Upper lobe of right lung (tissue), 1 donor: ENCODE results near the gene SH3D19. TPM values are rescaled to one million over a fixed set of nuclear protein-coding genes. Genes with fewer than 3 reads are reported as not detected.
"Not testable (repeated sequence)": the region's sequence is repeated elsewhere in the genome, so short reads cannot be mapped to it uniquely, and the experiment has no call there.

Experiments
- ATAC-seq: fragments of 200-7000 bp; cut with Tn5 transposase; one replicate; pipeline ENCODE4 v1.9.1; 2020; ENCODE audit warnings: mild to moderate bottlenecking, moderate library complexity
- DNase-seq: peaks from one replicate; pipeline ENCODE4 v3.0.0-alpha.2; 2020
- H3K27ac ChIP-seq: fragments of 200-600 bp; one replicate; pipeline ENCODE4 v1.8.0; 2022
- H3K27me3 ChIP-seq: fragments of 200-600 bp; one replicate; pipeline ENCODE4 v1.8.0; 2022; ENCODE audit warnings: mild to moderate bottlenecking
- H3K36me3 ChIP-seq: fragments of 200-600 bp; one replicate; pipeline ENCODE4 v1.8.0; 2022
- H3K4me1 ChIP-seq: fragments of 200-600 bp; one replicate; pipeline ENCODE4 v1.8.0; 2022
- H3K4me3 ChIP-seq: fragments of 200-600 bp; one replicate; pipeline ENCODE4 v1.8.0; 2022; ENCODE audit warnings: mild to moderate bottlenecking
- H3K9me3 ChIP-seq: fragments of 200-600 bp; one replicate; pipeline ENCODE4 v1.8.0; 2022
- intact Hi-C: fragments of 100-400 bp; cut with DNase I; formaldehyde crosslinking; loops from one replicate; pipeline ENCODE4 v1.11.0; 2022
- total RNA-seq: library from RNA; stranded (reverse); fragmentation: NEBNext Ultra II Directional; extraction: Animal tissue kit (Norgen Biotek cat#: 25700); gene quantifications from one replicate; pipeline ENCODE4 v1.2.1, GENCODE V29; 2021
- TF ChIP-seq, protein P1 (sequence below): fragments of 200-600 bp; IDR thresholded peaks from one replicate; pipeline ENCODE4 v1.8.0; 2022; ENCODE audit warnings: antibody characterized with exemption
- donor health status: DM: no; HTN: yes; CAD: no; lungs with severe emphysema.

Gene SH3D19
- total RNA-seq, 1 donor from 2014 or later: 125 TPM

DNA sequence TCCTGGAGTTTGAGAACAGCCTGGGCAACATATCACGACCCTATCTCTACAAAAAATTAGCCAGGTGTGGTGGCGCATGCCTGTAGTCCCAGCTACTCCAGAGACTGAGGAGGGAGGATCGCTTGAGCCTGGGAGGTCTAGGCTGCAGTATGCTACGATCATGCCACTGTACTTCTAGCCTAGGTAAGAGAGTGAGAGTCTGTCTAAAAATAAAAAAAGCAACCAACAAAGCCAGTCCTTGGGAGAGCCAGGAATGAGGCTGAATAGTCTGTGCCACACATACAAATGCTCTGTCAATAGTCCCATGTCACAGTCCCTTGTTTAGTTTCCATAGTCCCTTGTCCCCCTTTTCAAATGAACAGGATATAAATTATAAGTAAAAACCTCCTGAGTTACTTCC lies 67.7 kb downstream of the SH3D19 start:
- Histone ChIP-seq H3K4me3 (no peak overlapping the region), H3K4me1 (no peaks in the 10 kb centered on the region), H3K36me3 (no peaks in the 10 kb centered on the region), H3K9me3 (no peaks in the 10 kb centered on the region), H3K27ac (no peak overlapping the region), H3K27me3 (no peaks in the 10 kb centered on the region)
- intact Hi-C loops: no loop called here
- TF ChIP-seq, protein P1, sequence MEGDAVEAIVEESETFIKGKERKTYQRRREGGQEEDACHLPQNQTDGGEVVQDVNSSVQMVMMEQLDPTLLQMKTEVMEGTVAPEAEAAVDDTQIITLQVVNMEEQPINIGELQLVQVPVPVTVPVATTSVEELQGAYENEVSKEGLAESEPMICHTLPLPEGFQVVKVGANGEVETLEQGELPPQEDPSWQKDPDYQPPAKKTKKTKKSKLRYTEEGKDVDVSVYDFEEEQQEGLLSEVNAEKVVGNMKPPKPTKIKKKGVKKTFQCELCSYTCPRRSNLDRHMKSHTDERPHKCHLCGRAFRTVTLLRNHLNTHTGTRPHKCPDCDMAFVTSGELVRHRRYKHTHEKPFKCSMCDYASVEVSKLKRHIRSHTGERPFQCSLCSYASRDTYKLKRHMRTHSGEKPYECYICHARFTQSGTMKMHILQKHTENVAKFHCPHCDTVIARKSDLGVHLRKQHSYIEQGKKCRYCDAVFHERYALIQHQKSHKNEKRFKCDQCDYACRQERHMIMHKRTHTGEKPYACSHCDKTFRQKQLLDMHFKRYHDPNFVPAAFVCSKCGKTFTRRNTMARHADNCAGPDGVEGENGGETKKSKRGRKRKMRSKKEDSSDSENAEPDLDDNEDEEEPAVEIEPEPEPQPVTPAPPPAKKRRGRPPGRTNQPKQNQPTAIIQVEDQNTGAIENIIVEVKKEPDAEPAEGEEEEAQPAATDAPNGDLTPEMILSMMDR: no peak
- no peak for ATAC-seq
- no peak for DNase-seq

DNA sequence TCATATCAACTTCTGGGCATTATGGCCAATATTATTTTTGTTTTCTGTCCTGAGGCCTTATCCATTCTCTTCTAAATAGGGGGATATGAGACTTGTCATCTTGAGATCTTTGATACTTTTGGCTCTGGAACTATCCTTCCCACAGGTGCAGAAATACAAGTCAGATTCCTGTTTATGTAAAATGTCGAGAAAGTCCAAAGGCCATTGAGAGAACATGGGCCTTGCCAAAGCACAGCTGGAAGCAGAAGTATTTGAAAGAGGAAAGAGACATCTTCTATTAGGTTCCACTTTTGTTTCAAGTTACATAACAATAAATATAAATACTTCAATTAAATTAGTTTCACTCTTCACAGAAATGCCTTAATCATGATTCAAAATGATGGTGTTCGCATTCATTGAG lies 69.3 kb downstream of the SH3D19 start:
- no peak for ATAC-seq
- no peak for DNase-seq
- Histone ChIP-seq H3K36me3 (no peaks in the 10 kb centered on the region), H3K27ac (no peak overlapping the region), H3K27me3 (no peaks in the 10 kb centered on the region), H3K9me3 (no peaks in the 10 kb centered on the region), H3K4me1 (no peaks in the 10 kb centered on the region), H3K4me3 (no peak overlapping the region)
- TF ChIP-seq, protein P1: no peak
- intact Hi-C loops: no loop called here

GRCh38 chr4:151255680-151256079 lies 69.7 kb downstream of the SH3D19 start:
- H3K4me1 ChIP-seq, H3K27ac ChIP-seq, H3K9me3 ChIP-seq, DNase-seq, H3K36me3 ChIP-seq, H3K27me3 ChIP-seq, H3K4me3 ChIP-seq, ATAC-seq, intact Hi-C loops: not testable (repeated sequence)

DNA sequence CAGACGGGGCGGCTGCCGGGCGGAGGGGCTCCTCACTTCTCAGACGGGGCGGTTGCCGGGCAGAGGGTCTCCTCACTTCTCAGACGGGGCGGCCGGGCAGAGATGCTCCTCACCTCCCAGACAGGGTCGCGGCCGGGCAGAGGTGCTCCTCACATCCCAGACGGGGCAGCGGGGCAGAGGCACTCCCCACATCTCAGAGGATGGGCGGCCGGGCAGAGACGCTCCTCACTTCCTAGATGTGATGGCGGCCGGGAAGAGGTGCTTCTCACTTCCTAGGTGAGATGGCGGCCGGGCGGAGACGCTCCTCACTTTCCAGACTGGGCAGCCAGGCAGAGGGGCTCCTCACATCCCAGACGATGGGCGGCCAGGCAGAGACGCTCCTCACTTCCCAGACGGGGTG lies 70.2 kb downstream of the SH3D19 start:
- H3K27me3 ChIP-seq, DNase-seq, ATAC-seq, H3K9me3 ChIP-seq, H3K27ac ChIP-seq, H3K4me3 ChIP-seq, H3K4me1 ChIP-seq, H3K36me3 ChIP-seq, intact Hi-C loops: not testable (repeated sequence)

DNA sequence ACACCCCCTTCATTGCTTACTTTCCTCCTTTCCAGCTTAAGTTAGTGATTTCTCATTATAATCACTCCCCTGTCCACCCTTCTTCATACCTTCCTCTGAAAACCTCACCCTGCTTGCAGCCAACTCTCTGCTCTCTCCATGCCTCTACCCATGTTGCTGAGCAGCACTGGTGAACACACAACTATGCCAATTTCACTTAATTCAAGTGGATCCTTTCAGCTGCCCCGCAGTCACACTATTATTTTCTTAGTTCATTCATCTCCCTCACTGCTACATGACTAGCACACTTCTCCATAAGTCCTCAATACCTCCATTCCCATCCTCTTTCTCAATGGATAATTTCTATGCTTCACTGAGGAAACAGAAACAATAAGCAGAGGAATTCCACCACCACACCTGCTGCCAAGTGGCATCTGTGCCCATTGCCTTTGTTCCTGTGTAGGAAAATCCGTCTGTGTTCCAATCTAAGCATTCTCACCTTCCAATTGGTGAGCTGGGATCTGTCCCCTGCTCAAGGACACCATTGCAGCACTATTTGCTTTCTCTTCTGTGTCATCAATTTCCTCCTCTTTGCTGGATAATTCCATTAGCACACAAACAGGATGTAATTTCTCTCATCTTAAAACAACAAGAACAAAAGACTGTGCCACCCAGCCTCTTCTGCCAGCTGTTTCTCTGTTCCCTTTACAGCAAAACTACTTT lies 73.7 kb downstream of the SH3D19 start:
- DNase-seq: no peak
- Histone ChIP-seq H3K4me1 (no peaks in the 10 kb centered on the region), H3K9me3 (no peaks in the 10 kb centered on the region), H3K36me3 (no peaks in the 10 kb centered on the region), H3K27ac (no peak overlapping the region), H3K27me3 (no peaks in the 10 kb centered on the region), H3K4me3 (no peak overlapping the region)
- TF ChIP-seq, protein P1: no peak
- no peak for ATAC-seq
- intact Hi-C loops: no loop called here

DNA sequence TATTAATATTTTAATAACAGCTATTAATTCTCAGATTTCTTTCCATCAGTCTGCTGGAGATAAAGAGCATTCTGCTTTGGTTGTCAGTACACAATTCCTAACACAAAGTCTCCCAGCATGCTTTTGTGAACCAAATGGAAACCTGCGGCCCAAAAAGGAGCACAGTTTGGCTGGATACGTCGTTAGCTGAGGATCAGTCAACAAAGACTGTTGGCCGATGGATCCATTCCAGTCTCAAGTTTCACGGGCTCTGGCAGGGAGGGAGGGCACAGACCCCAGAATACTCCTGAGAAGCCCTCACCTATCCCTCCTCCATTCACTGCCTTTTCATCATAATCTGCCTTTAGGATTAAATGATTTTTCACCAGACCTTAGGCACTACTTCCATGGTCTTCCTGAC lies 74.7 kb downstream of the SH3D19 start:
- Histone ChIP-seq H3K4me3 (no peak overlapping the region), H3K4me1 (no peaks in the 10 kb centered on the region), H3K36me3 (no peaks in the 10 kb centered on the region), H3K27ac (no peak overlapping the region), H3K9me3 (no peaks in the 10 kb centered on the region), H3K27me3 (no peaks in the 10 kb centered on the region)
- no peak for ATAC-seq
- no peak for DNase-seq
- intact Hi-C loops: no loop called here
- TF ChIP-seq, protein P1: no peak

DNA sequence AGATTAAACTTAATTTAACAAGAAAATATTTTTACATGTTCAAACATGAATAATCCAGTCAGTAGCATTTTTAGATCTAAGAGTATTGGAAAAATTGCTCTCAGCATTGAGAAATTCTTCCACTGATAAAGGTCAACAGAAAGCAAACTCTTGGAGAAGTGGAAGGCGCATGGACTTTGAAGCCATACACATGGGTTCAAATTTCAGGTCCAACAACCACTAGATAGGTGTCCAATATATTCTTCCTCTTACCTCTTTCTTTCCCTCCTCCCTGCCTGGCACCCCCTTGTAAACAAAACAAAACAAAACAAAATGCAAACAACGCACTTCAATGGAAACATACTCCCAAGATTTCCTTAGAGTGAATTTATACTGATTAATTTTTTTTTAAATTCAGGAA lies 76.9 kb downstream of the SH3D19 start:
- TF ChIP-seq, protein P1: no peak
- intact Hi-C loops: no loop called here

More for the DNA sequence above, 76.9 kb downstream of the SH3D19 start:
- H3K27me3 ChIP-seq: no peaks in the 10 kb centered on the region
- ATAC-seq (no peak), DNase-seq (no peak)
- no peak overlapping the region for H3K27ac ChIP-seq
- no peak overlapping the region for H3K4me3 ChIP-seq
- no peaks in the 10 kb centered on the region for H3K36me3 ChIP-seq
- no peaks in the 10 kb centered on the region for H3K4me1 ChIP-seq
- no peaks in the 10 kb centered on the region for H3K9me3 ChIP-seq
